RWPE2 (cell line): Measurements from ENCODE around the gene PPP1R13B.
"Not testable (repeated sequence)": the region's sequence is repeated elsewhere in the genome, so short reads cannot be mapped to it uniquely, and the experiment has no call there.

Experiments
- ATAC-seq: fragments of 200-7000 bp; cut with Tn5 transposase; 3 replicates; pipeline ENCODE4 v1.9.1; 2021; ENCODE audit warnings: low read depth
- DNase-seq: peaks from one replicate; pipeline ENCODE4 v3.0.0-alpha.2; 2020; ENCODE audit warnings: low spot score
- H3K27ac ChIP-seq: fragments of 450-650 bp; 2 replicates; pipeline ENCODE4 v1.5.1; 2017; ENCODE audit warnings: mild to moderate bottlenecking; ENCODE audit not compliant: poor library complexity, severe bottlenecking
- H3K27me3 ChIP-seq: fragments of 250-450 bp; sonication (Bioruptor Pico); 2 replicates; pipeline ENCODE4 v1.5.1; 2021; ENCODE audit warnings: mild to moderate bottlenecking, moderate library complexity; ENCODE audit not compliant: insufficient read depth, poor library complexity, severe bottlenecking
- H3K36me3 ChIP-seq: fragments of 250-450 bp; sonication (Bioruptor Pico); 2 replicates; pipeline ENCODE4 v1.5.1; 2020; ENCODE audit warnings: low read depth, mild to moderate bottlenecking, moderate library complexity
- H3K4me1 ChIP-seq: fragments of 250-450 bp; sonication (Bioruptor Pico); 2 replicates; pipeline ENCODE4 v1.5.1; 2021; ENCODE audit warnings: mild to moderate bottlenecking, moderate library complexity; ENCODE audit not compliant: insufficient read depth, poor library complexity, severe bottlenecking
- H3K4me3 ChIP-seq: fragments of 250-450 bp; sonication (Bioruptor Pico); 2 replicates; pipeline ENCODE4 v1.5.1; 2021; ENCODE audit warnings: mild to moderate bottlenecking, moderate library complexity; ENCODE audit not compliant: severe bottlenecking
- H3K9me3 ChIP-seq: fragments of 250-450 bp; sonication (Bioruptor Pico); 2 replicates; pipeline ENCODE4 v1.5.1; 2021; ENCODE audit warnings: mild to moderate bottlenecking, moderate library complexity; ENCODE audit not compliant: severe bottlenecking
- TF ChIP-seq, protein P1 (sequence below): fragments of 450-650 bp; IDR thresholded peaks from one replicate; pipeline ENCODE4 v1.5.1; 2017; ENCODE audit warnings: mild to moderate bottlenecking, moderate library complexity; ENCODE audit not compliant: poor library complexity, severe bottlenecking

The PPP1R13B gene

DNA sequence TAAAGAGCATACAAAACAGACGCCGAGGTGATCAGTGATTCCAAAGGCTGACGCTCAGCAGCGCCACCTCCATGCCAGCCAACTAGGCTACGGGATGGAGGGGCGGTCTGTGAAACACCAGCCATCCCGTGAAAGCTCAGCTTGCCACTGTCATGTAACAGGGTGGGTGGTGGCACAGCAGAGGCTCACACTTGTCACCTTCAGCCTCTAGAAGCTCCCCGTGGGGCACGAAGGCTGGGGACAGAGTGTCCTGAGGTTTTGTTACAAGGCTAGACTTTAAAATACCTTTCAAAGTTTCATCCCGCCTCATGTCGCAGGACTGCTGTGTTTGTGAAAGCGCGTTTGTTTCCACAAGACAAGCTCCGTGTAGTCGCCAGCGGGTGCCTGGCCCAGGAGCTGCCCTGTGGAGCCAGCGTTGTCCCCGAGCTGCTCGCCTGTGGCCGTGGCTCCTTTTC, 152.8 kb downstream of the PPP1R13B start:
- TF ChIP-seq, protein P1, sequence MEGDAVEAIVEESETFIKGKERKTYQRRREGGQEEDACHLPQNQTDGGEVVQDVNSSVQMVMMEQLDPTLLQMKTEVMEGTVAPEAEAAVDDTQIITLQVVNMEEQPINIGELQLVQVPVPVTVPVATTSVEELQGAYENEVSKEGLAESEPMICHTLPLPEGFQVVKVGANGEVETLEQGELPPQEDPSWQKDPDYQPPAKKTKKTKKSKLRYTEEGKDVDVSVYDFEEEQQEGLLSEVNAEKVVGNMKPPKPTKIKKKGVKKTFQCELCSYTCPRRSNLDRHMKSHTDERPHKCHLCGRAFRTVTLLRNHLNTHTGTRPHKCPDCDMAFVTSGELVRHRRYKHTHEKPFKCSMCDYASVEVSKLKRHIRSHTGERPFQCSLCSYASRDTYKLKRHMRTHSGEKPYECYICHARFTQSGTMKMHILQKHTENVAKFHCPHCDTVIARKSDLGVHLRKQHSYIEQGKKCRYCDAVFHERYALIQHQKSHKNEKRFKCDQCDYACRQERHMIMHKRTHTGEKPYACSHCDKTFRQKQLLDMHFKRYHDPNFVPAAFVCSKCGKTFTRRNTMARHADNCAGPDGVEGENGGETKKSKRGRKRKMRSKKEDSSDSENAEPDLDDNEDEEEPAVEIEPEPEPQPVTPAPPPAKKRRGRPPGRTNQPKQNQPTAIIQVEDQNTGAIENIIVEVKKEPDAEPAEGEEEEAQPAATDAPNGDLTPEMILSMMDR = no peak
- Histone ChIP-seq H3K36me3 (peaks cover 85% of the 10 kb centered on the region), H3K4me3 (no peak overlapping the region), H3K27me3 (no peaks in the 10 kb centered on the region), H3K27ac (no peak overlapping the region), H3K4me1 (peaks cover 17% of the 10 kb centered on the region), H3K9me3 (no peaks in the 10 kb centered on the region)
- ATAC-seq = no peak
- DNase-seq = no peak

GRCh38 chr14:103693515-103693914, 153.9 kb downstream of the PPP1R13B start:
- Histone ChIP-seq H3K9me3 (no peaks in the 10 kb centered on the region), H3K36me3 (peaks cover 85% of the 10 kb centered on the region), H3K4me3 (no peak overlapping the region), H3K27ac (peak overlapping the region; percentile 18), H3K27me3 (no peaks in the 10 kb centered on the region), H3K4me1 (peaks cover 17% of the 10 kb centered on the region)
- peak; percentile 82 for DNase-seq
- ATAC-seq = peak; percentile 70
- TF ChIP-seq, protein P1 = no peak

- no peaks in the 10 kb centered on the region for H3K9me3 ChIP-seq
- H3K27me3 ChIP-seq = no peaks in the 10 kb centered on the region
- ATAC-seq = no peak; the same call in 2 of the 3 replicates
- H3K4me1 ChIP-seq = peaks cover 17% of the 10 kb centered on the region
- TF ChIP-seq, protein P1 = no peak
- H3K4me3 ChIP-seq = no peak overlapping the region
- peak overlapping the region; percentile 18 for H3K27ac ChIP-seq
- H3K36me3 ChIP-seq = peaks cover 85% of the 10 kb centered on the region
- DNase-seq = no peak
These were observed 154.5 kb downstream of the PPP1R13B start for GRCh38 chr14:103692871-103693270.

GRCh38 chr14:103692159-103692558, 155.2 kb downstream of the PPP1R13B start:
- Histone ChIP-seq H3K27ac (no peak overlapping the region), H3K36me3 (peaks cover 85% of the 10 kb centered on the region)
- ATAC-seq = no peak

GRCh38 chr14:103691655-103692054, 155.7 kb downstream of the PPP1R13B start:
- not testable (repeated sequence) for DNase-seq, H3K27me3 ChIP-seq, H3K27ac ChIP-seq, H3K4me3 ChIP-seq, ATAC-seq, H3K9me3 ChIP-seq
- peaks cover 17% of the 10 kb centered on the region for H3K4me1 ChIP-seq
- H3K36me3 ChIP-seq = peaks cover 88% of the 10 kb centered on the region

More at GRCh38 chr14:103692159-103692558, 155.2 kb downstream of the PPP1R13B start:
- DNase-seq = no peak
- Histone ChIP-seq H3K9me3 (no peaks in the 10 kb centered on the region), H3K4me3 (no peak overlapping the region), H3K4me1 (peaks cover 17% of the 10 kb centered on the region), H3K27me3 (no peaks in the 10 kb centered on the region)
- TF ChIP-seq, protein P1 = no peak
